Upper lobe of right lung (tissue), 1 donor: ENCODE measurements around the gene UBE2G1. TPM values are rescaled to one million over a fixed set of nuclear protein-coding genes. Genes with fewer than 3 reads are reported as not detected.
A peak's percentile ranks its signal among the peaks of the same experiment; 100 is the strongest.

Experiments used
- ATAC-seq: fragments of 200-7000 bp; cut with Tn5 transposase; one replicate; pipeline ENCODE4 v1.9.1; 2020; ENCODE audit warnings: mild to moderate bottlenecking, moderate library complexity
- DNase-seq: peaks from one replicate; pipeline ENCODE4 v3.0.0-alpha.2; 2020
- H3K27ac ChIP-seq: fragments of 200-600 bp; one replicate; pipeline ENCODE4 v1.8.0; 2022
- H3K27me3 ChIP-seq: fragments of 200-600 bp; one replicate; pipeline ENCODE4 v1.8.0; 2022; ENCODE audit warnings: mild to moderate bottlenecking
- H3K36me3 ChIP-seq: fragments of 200-600 bp; one replicate; pipeline ENCODE4 v1.8.0; 2022
- H3K4me1 ChIP-seq: fragments of 200-600 bp; one replicate; pipeline ENCODE4 v1.8.0; 2022
- H3K4me3 ChIP-seq: fragments of 200-600 bp; one replicate; pipeline ENCODE4 v1.8.0; 2022; ENCODE audit warnings: mild to moderate bottlenecking
- H3K9me3 ChIP-seq: fragments of 200-600 bp; one replicate; pipeline ENCODE4 v1.8.0; 2022
- CTCF ChIP-seq: fragments of 200-600 bp; IDR thresholded peaks from one replicate; pipeline ENCODE4 v1.8.0; 2022; ENCODE audit warnings: antibody characterized with exemption
- intact Hi-C: fragments of 100-400 bp; cut with DNase I; formaldehyde crosslinking; loops from one replicate; pipeline ENCODE4 v1.11.0; 2022
- total RNA-seq: library from RNA; stranded (reverse); fragmentation: NEBNext Ultra II Directional; extraction: Animal tissue kit (Norgen Biotek cat#: 25700); gene quantifications from one replicate; pipeline ENCODE4 v1.2.1, GENCODE V29; 2021
- donor health status: DM: no; HTN: yes; CAD: no; lungs with severe emphysema.

The UBE2G1 gene
- total RNA-seq, 1 donor from 2014 or later = 38.4 TPM

GRCh38 chr17:4407216-4407615 lies 40.7 kb upstream of the UBE2G1 start:
- Histone ChIP-seq H3K9me3 (no peaks in the 10 kb centered on the region), H3K36me3 (no peaks in the 10 kb centered on the region), H3K4me1 (no peaks in the 10 kb centered on the region), H3K27me3 (no peaks in the 10 kb centered on the region), H3K27ac (no peak overlapping the region), H3K4me3 (no peak overlapping the region)
- DNase-seq (no peak), ATAC-seq (no peak)
- TF ChIP-seq CTCF = no peak
- intact Hi-C loops = no loop called here

- TF ChIP-seq CTCF = no peak
- DNase-seq (no peak), ATAC-seq (no peak)
- Histone ChIP-seq H3K4me3 (no peak overlapping the region), H3K27ac (no peak overlapping the region), H3K9me3 (no peaks in the 10 kb centered on the region), H3K36me3 (no peaks in the 10 kb centered on the region), H3K4me1 (no peaks in the 10 kb centered on the region), H3K27me3 (no peaks in the 10 kb centered on the region)
- intact Hi-C loops = no loop called here
These were observed 39.9 kb upstream of the UBE2G1 start for GRCh38 chr17:4406386-4406785.

- intact Hi-C loops = no loop called here
- Histone ChIP-seq H3K27ac (no peak overlapping the region), H3K9me3 (no peaks in the 10 kb centered on the region), H3K4me1 (no peaks in the 10 kb centered on the region), H3K27me3 (no peaks in the 10 kb centered on the region), H3K4me3 (no peak overlapping the region), H3K36me3 (no peaks in the 10 kb centered on the region)
- ATAC-seq = peak; percentile 13
- TF ChIP-seq CTCF = no peak
- no peak for DNase-seq
These were observed 39.2 kb upstream of the UBE2G1 start for GRCh38 chr17:4405699-4406098.

- no peak overlapping the region for H3K27ac ChIP-seq
- H3K4me3 ChIP-seq = no peak overlapping the region
- no peaks in the 10 kb centered on the region for H3K4me1 ChIP-seq
- intact Hi-C loops = no loop called here
- H3K9me3 ChIP-seq = no peaks in the 10 kb centered on the region
- DNase-seq (no peak), ATAC-seq (peak; percentile 20)
- no peak for TF ChIP-seq CTCF
- H3K27me3 ChIP-seq = no peaks in the 10 kb centered on the region
- no peaks in the 10 kb centered on the region for H3K36me3 ChIP-seq
These were observed 38.7 kb upstream of the UBE2G1 start for GRCh38 chr17:4405038-4405669.

GRCh38 chr17:4397840-4398239 lies 31.4 kb upstream of the UBE2G1 start:
- no peak for DNase-seq
- no peaks in the 10 kb centered on the region for H3K27me3 ChIP-seq
- H3K9me3 ChIP-seq = no peaks in the 10 kb centered on the region
- no peaks in the 10 kb centered on the region for H3K36me3 ChIP-seq
- H3K27ac ChIP-seq = no peak overlapping the region
- no peak for TF ChIP-seq CTCF
- H3K4me1 ChIP-seq = no peaks in the 10 kb centered on the region
- no peak overlapping the region for H3K4me3 ChIP-seq
- no peak for ATAC-seq
- intact Hi-C loops = no loop called here

GRCh38 chr17:4395111-4395478 lies 28.6 kb upstream of the UBE2G1 start:
- no peak for DNase-seq
- H3K27ac ChIP-seq = no peak overlapping the region
- intact Hi-C loops = no loop called here

More at GRCh38 chr17:4395111-4395478, 28.6 kb upstream of the UBE2G1 start:
- Histone ChIP-seq H3K36me3 (no peaks in the 10 kb centered on the region), H3K27me3 (no peaks in the 10 kb centered on the region), H3K9me3 (no peaks in the 10 kb centered on the region), H3K4me3 (no peak overlapping the region), H3K4me1 (no peaks in the 10 kb centered on the region)
- TF ChIP-seq CTCF = no peak
- no peak for ATAC-seq
